COLO668 (cell line): ENCODE results near the gene ERP44.
"Not testable (repeated sequence)": the region's sequence is repeated elsewhere in the genome, so short reads cannot be mapped to it uniquely, and the experiment has no call there.

Experiments
- DNase-seq: peaks from one replicate; lab custom pipeline; 2025; ENCODE audit not compliant: unreplicated experiment; lab: John Stamatoyannopoulos, UW

The ERP44 gene

DNA sequence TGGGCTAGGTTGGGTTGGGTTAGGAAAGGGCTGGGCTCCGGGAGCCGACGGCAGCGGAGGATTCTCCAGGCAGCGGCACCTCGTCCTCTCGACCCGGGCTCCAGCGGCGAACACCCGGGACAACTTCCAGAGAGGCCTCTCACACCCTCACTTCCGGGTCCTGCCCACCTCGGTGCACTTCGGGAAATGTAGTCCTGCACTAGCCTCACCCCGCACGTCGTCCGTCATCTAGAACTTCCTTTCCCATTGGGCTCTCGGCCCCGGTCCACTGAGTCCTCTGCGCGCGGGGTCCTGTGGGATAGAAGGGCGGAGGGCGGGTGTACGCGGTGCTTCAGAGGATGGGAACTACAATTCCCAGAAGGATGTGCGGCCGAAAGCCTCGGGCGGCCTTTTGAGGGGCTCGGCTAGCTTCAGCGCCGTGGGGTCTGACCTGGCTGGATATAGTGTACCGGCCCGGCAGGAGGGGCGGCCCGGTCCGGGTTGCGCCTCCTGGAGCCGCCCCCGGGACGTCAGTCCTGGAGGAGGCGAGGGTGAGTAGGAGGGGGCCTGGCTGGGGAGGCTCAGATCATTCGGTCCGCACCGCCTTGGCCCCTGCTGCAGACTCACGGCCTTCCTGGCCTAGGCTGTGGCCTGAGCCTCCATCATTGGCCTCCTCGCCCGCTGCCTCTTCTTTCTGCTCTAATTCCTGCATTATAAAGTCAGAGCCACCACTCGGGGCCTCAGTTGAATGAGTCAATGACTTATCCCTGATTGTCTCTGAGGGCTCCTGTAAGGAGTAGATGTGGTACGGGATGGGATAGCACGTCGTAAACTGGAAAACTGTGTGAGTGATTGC lies at the start of gene ERP44, which contains the start of gene INVS:
TSS of gene ERP44 (minus strand) at position 114 of the 835 bp plus-strand sequence. CDS start 160 bp downstream, outside the sequence.
TSS of gene INVS (plus strand) at position 357 of the 835 bp plus-strand sequence. CDS start 5,279 bp downstream, outside the sequence.
- DNase-seq = peak; percentile 98

DNA sequence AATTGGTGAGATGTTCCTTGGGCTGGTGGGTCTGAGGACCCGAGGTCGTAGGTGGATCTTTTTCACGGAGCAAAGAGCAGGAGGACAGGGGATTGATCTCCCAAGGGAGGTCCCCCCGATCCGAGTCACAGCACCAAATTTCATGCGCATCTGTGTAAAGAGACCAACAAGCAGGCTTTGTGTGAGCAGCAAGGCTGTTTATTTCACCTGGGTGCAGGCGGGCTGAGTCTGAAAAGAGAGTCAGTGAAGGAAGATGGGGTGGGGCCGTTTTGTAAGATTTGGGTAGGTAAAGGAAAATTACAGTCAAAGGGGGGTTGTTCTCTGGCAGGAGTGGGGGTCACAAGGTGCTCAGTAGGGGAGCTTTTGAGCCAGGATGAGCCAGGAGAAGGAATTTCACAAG lies 47.2 kb upstream of the ERP44 start:
- not testable (repeated sequence) for DNase-seq

DNA sequence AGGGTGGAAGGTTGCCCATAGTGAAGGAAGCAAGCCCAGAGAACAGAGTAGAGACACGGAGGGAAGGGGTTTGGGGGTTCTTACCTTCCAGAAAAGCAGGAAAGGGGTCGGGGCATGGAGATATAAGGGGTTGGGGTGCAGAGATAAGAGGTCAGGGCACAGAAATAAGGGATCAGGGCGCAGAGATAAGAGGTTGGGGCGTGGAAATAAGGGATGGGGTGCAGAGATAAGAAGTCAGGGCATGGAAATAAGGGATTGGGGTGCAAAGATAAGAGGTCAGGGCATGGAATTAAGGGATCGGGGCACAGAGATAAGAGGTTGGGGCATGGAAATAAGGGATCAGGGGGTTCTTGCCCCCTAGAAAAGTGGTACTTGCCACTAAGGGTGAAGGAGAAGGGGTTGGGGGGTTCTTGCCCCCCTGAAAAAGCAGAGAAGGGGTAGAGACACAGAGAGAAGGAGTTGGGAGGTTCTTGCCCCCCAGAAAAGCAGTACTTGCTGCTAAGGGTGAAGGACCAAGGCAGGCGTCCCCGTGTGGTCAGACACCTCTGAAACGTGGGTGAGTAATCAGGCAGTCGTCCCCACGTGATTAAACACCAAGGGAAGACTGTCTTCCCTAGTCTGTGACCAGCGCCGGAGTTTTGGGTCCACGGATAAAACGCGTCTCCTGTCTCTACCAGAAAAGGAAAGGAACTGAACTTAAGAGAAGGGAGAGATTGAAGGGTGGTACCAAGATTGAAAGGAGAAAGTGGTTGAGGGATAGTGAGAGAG lies 46.6 kb upstream of the ERP44 start:
- not testable (repeated sequence) for DNase-seq

DNA sequence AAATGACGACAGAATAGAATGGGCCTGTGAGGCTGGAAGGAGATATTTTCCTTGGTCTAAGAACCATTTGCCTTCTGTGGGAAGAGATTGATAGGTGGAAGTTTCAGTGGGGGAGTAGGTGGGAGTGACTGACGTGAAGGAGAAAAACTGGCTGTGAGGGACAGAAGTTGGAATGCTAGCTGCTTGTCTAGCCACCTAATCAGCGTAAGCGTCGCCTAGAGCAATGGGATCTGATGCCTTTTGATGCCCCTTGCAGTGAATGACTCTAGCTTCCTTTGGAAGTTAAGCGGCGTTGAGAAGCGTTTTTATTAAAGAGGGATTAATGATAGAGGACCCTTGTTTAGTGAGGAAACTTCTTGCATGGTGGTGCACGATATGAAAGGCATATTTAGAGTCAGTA lies 43.1 kb upstream of the ERP44 start:
- DNase-seq = not testable (repeated sequence)

DNA sequence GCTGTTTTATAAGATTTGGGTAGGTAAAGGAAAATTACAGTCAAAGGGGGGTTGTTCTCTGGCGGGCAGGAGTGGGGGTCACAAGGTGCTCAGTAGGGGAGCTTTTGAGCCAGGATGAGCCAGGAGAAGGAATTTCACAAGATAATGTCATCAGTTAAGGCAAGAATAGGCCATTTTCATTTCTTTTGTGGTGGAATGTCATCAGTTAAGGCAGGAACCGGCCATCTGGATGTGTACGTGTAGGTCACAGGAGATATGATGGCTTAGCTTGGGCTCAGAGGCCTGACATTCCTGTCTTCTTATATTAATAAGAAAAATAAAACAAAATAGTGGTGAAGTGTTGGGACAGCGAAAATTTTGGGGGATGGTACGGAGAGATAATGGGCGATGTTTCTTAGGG lies 41.5 kb upstream of the ERP44 start:
- DNase-seq = not testable (repeated sequence)

DNA sequence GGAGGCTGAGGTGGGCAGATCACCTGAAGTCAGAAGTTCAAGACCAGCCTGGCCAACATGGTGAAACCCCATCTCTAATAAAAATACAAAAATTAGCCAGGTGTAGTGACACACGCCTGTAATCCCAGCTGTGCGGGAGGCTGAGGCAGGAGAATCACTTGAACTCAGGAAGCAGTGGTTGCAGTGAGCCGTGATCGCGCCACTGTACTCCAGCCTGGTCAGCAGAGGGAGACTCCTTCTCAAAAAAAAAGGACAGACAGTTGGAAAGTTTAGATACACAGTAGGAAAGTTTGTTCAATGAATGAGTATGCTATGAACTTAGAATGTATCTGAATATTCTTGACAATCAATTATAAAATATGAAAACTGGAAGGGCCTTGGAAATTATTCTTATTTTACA lies 38.0 kb upstream of the ERP44 start:
- not testable (repeated sequence) for DNase-seq

DNA sequence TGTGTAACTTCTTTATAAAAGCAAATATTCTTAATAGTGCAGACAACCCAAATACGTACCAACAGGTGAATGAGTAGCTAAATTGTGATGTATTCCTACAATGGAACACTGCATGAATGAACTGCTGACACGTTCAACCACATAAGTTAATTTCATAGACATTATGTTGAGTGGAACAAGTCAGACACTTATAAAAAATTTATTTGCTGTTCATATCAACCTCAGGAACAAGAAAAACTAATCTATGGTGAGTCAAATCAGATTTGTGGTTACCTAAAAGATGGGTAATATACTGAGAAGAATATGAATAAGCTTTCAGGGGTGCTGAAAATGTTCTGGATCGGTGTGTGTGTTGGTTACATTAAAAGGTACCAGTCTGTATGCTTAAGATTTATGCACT lies 35.9 kb upstream of the ERP44 start:
- no peak for DNase-seq

DNA sequence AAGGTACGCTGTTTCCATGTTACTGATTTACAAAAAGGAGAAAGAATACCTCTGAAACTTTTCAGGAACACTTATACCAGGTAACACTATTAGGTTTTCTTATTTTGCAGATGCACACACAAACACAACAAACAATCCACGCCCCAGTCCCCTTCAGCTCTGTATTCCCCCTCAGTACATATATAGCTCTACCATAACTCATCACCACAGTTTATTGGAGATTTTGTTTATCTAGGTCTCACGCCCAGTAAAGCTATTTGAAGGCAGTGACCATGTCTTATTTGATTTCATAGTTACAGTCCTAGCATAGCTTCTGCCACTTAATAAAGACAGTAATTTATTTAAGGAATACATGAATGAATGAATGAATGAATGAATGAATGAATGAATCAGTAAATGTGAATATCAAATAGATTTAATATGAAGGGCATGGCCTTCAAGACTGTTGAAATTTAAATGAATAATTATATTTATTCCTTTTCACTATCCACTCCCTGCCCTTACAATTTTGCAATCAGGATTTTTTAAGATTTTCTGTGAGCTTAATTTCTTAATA lies 33.2 kb upstream of the ERP44 start:
- no peak for DNase-seq

DNA sequence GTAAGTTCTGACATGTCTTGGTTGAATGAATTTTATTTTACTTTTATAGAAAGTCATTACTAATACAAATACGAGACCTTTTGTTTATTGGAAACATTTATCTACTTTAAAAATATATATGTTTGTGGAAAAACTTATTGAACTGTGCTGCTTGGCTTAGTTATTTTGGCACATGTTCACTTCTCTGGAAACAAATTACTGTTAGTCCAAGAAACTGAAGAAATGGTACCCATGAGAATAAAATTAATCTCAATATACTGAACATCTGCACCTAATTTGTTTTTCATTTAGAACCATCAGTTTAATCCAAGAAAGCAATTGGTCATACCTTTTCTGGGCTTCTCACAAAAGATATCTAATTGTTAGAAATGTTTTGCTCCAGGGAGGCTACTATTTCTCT lies 32.4 kb upstream of the ERP44 start:
- DNase-seq = no peak

DNA sequence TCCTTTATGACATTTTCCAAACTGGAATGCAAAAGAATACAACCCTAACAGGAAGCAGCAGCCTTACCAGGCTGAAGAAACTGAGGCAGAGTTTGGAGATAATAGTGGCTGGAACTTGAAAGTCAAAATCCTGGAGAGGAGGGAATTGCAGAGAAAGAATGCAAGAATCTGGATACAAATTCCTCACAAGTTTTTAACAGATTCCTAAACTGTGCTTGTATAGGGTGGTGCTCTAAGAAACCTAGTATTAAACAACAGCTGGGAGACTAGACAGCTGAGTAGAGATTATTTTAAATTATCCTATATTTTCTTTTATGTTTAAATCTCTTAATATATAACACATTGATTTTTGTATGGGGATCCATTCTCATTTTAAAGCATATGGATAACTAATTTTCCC lies 31.0 kb upstream of the ERP44 start:
- no peak for DNase-seq

DNA sequence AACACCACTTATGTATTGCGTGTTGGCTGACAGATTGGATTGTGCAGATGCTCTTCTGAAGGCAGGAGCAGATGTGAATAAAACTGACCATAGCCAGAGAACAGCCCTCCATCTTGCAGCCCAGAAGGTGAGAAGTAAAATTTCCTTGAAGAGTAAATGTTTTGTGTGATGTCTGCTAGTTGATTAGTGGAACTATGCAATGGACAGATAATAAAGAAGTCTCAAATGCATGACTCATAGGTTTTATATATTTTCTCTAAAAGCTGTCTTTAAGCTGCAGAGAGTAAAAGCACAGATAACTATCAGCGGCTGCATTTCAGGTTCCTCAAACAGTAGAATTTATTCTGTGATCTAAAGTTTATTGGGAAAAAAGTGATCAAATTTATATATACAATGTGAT lies 27.6 kb upstream of the ERP44 start:
- no peak for DNase-seq

DNA sequence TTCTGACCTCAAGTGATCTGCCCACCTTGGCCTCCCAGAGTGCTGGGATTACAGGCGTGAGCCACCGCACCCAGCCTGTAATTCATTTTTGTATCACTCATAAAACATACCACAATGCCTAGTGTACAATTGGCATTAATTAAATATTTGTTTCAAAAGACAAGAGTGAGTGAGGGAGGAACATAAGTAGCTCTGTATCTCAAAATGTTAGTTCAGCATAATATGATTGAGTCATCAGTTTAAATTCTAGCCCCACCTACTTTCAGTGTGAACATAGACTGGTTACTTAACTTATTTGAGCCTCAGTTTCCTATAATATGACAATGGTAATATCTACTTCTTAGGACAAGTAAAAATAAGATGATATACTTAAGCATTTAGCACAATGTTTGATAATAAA lies 27.1 kb upstream of the ERP44 start:
- DNase-seq = no peak

DNA sequence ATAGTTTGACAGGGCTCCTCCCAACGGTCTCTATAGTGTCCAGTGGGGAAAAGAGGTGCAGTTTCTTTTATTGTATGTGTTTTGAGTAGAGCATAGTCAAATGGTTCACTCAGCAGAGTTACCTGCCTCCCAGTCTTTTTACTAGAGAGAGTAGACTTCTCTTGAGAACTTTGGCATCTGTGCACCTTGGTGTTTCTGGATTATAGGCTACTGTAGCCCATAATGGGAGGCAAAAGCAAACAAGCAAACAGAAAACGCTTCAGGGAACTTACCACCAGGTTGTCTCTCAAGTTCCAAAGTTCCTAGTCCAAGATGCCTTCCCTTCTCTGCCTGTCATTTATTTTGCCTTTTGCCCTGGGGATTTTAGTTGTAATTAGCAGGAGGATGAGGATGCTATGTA lies 26.4 kb upstream of the ERP44 start:
- no peak for DNase-seq

DNA sequence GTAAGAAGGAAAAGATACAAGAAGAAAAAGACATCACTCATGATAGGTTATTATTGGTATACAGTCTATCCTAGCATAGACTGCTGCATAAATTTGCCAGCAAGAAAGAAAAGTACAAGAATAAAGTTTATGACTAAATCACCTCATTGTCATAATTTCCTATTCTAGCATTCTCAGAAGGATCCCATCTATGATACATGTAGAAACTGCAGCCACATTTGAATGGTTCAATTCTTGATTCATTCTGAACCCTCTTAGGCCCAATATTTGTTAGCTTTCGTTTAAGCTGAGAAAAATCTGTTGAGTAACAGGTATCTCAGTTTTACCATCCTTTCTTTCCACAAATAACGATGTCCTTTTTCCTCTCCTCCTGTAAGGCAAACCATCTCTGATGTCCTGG lies 21.5 kb upstream of the ERP44 start:
- DNase-seq = no peak

DNA sequence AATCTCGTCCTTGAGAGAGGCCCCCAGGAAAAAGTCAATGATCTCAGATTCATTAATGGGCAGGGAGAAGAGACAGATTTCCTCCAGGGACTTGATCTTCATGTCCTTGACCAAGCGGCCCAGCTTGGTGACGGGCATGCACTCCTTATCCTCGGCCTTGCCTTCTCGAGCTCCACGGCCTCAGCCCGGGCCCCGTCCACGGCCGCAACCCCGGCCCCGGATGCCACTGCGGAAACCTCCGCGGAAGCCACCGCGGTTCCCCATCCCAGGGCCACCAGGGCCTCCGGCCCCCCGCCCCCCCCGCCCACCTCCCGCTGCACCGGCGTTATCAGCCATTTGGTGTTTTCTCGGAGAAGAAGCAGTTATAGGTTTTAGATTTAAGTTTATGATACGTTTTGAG lies 18.5 kb upstream of the ERP44 start:
- no peak for DNase-seq

DNA sequence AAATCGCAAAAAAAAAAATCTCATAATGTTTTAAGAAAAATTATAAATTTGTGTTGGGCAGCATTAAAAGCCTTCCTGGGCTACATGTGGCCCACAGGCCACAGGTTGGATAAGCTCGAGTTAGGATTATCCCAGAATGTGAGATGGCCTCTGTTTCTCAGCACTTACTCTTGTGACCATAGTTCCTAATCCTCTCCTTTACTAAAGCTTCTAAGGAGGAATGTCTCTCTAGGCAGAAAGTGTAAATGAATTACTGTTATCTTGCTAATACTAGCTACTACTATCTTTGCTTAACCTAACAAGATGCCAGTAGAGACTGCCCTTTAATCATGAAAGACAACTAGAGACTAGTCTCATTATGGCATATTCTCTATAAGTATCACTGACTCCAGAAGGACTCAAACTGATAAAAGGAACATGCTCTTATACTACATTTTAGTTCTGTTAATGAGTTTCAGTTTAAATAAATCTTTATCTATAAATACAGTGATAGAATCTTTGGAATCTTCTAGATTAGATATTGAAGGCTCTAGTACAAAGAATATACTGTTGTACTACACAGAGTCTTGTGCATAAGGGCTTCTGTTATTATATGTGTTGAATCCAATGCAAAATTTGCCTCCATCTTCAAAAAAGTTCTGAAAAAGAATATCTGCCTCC lies 14.0 kb upstream of the ERP44 start:
- DNase-seq = no peak

DNA sequence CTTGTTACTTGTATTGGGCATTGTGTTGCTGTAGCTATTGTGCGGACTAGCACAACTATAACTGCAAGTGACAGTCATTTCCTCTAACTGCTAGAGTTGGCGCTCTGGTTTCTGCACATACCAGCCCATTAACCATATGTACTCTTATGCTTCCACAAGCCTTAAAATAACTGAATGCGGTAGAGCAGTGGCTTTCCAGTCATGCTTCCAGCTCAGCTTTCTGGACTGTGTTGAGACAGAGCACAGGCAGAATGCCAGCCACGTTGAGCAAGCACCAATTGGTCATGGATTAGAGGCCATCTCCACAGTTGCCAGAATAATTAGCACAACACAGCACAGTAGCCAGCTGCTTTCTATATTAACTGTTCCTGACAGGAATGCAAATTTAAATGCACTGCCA lies 12.4 kb upstream of the ERP44 start:
- no peak for DNase-seq

DNA sequence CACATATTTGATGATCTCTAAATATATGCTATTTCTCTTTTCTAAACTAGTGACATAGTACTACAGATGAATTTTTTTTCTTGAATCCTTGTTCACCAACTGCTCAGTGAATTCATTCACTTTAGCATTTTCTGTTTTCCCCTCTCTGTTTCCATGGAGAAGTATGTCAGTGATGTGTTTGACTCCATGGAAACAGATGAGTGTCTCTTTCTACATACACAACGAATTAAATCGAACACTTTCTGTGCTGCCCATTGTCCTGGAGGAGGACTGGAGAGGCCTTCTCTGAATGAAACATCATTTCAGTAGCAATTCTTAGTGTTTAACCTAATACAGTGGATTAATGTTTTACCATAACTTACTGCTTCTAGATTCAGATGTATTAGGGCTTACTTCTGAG lies 9.8 kb upstream of the ERP44 start:
- no peak for DNase-seq

DNA sequence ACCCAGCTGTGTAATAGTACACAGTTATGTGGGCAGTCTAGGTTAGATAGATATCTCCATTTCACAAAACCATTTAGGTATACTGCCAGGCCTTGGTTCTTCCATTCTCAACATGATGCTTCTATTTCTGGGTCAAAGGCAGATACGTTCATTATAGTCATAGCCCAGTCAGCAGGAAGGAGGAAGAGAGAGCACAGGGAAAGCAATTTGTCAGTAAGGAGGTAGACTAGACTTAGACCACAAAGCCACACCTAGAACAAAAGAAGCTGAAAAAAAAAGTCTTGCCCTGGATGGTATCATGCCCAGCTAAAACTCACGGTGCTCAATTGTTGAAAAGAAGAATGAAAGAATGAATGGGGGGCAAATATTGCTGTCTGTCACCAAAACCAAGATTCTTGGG lies 7.8 kb upstream of the ERP44 start:
- no peak for DNase-seq

DNA sequence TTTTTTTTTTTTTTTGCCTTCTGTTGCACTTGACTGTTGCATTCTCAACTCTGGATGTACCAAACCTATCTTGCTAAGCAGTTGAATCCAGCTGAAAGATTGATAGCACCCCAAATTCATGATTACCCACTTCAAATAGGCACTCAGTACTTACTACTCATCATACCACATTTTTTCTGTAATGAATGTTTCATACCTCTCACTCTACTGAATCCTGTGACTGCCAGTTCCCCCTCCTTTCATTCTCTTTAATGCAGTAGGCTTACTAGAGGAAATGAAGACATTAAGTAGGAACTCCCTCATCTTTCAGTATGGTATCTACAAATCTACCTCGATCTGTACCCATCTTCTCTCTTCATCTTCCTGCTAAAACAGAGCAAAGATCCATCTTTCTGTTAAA lies 7.1 kb upstream of the ERP44 start:
- DNase-seq = no peak

DNA sequence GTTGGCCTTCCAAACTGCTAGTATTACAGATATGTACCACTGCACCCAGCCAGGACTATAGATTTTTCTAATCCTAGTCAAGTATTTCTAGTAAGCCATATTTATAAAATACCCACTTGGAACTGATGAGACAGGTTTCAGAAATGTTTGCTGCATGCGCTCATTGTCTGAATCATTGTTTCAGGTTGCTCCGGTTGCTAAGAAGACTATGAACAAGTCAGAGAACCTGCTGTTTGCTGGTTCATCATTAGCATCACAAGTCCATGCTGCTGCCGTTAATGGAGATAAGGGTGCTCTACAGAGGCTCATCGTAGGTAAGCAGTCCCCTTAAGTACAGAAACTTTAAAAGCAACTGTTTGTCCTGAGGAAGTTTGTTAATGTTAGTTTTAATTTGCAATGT lies 5.5 kb upstream of the ERP44 start:
- no peak for DNase-seq
